ENCODE measurements around the gene MEGF11.

Gene MEGF11

DNA sequence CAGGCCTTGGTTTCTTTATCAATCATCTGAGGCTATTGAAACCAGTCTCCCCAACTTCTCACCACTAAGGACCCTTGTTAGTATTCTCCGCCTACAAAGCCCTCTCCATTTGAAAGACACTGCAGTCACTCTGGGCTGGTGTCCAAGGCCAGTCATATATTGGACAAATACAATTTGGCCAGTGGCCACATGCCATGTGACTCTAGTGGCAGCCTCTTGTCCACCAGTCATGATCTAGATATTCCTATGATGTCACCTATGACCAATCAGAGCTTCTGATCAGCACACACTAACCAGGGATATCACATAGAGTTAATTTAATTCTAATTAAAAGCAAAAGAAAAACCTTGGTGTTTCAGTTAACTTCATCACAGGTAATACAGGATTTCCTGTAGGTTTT lies 316.1 kb downstream of the MEGF11 start:
- H3K4me1 ChIP-seq (ENCODE audit: insufficient read depth, low read length) = no peaks in the 10 kb centered on the region
- H3K4me3 ChIP-seq (ENCODE audit: low read length) = no peak overlapping the region
- H3K9me3 ChIP-seq (ENCODE audit: low read length) = no peaks in the 10 kb centered on the region
- peaks cover 1% of the 10 kb centered on the region for H3K27me3 ChIP-seq (ENCODE audit: insufficient read depth, low read length)
- H3K36me3 ChIP-seq (ENCODE audit: insufficient read depth, low read length) = no peaks in the 10 kb centered on the region
- no peak overlapping the region for H2AFZ ChIP-seq (ENCODE audit: low read depth, low read length)

- Histone ChIP-seq H3K36me3 (ENCODE audit: insufficient read depth, low read length) (no peaks in the 10 kb centered on the region), H3K4me1 (ENCODE audit: insufficient read depth, low read length) (no peaks in the 10 kb centered on the region), H3K9me3 (ENCODE audit: low read length) (no peaks in the 10 kb centered on the region), H3K27me3 (ENCODE audit: insufficient read depth, low read length) (no peaks in the 10 kb centered on the region), H2AFZ (ENCODE audit: low read depth, low read length) (no peak overlapping the region), H3K4me3 (ENCODE audit: low read length) (no peak overlapping the region)
Observed at GRCh38 chr15:65937054-65937453, 316.5 kb downstream of the MEGF11 start.

DNA sequence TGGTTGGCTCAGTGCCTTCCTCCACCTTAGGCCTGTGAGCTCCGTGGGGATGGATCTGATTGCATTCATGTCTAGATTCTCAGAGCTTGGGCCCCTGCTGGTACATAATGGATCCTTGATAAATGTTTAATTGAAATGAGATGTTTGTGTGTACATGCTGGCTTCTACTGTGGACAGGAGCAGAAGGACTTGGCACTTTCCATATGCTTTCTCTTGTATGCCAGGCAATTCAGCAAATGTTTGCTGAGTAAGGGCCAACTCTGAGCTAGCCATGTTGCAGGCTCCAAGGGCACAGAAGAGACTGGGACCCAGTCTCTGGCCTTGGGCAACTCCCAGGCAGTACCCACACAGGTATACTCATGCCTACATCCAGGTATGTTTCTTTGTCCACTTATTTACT lies 317.3 kb downstream of the MEGF11 start:
- Histone ChIP-seq H3K36me3 (ENCODE audit: insufficient read depth, low read length) (no peaks in the 10 kb centered on the region), H3K4me1 (ENCODE audit: insufficient read depth, low read length) (no peaks in the 10 kb centered on the region), H3K9me3 (ENCODE audit: low read length) (no peaks in the 10 kb centered on the region), H3K4me3 (ENCODE audit: low read length) (no peak overlapping the region), H2AFZ (ENCODE audit: low read depth, low read length) (no peak overlapping the region), H3K27me3 (ENCODE audit: insufficient read depth, low read length) (no peaks in the 10 kb centered on the region)

DNA sequence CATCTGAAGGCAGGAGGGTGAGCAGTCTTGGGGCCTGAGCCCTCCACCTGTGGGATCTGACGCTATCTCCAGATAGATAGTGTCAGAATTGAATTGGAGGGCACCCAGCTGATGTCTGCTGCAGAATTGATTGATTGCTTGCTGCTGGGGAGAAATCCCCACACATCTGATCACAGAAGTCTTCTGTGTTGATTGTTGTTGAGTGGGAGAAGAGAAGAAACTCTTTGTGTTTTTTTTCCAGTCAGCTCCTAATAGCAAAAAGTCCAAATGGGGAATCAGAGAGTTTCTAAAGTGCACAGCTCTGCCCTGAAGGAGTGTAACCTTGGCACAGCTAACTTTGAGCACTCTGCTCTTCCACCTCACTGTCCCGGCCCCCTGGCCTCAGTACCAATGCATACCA lies 318.2 kb downstream of the MEGF11 start:
- Histone ChIP-seq H2AFZ (ENCODE audit: low read depth, low read length) (no peak overlapping the region), H3K4me3 (ENCODE audit: low read length) (no peak overlapping the region), H3K27me3 (ENCODE audit: insufficient read depth, low read length) (no peaks in the 10 kb centered on the region), H3K4me1 (ENCODE audit: insufficient read depth, low read length) (no peaks in the 10 kb centered on the region), H3K9me3 (ENCODE audit: low read length) (no peaks in the 10 kb centered on the region), H3K36me3 (ENCODE audit: insufficient read depth, low read length) (no peaks in the 10 kb centered on the region)

- Histone ChIP-seq H3K27me3 (ENCODE audit: insufficient read depth, low read length) (no peaks in the 10 kb centered on the region), H3K36me3 (ENCODE audit: insufficient read depth, low read length) (no peaks in the 10 kb centered on the region), H3K4me3 (ENCODE audit: low read length) (no peak overlapping the region), H3K9me3 (ENCODE audit: low read length) (no peaks in the 10 kb centered on the region), H3K4me1 (ENCODE audit: insufficient read depth, low read length) (no peaks in the 10 kb centered on the region), H2AFZ (ENCODE audit: low read depth, low read length) (no peak overlapping the region)
Observed at GRCh38 chr15:65931221-65931620, 322.3 kb downstream of the MEGF11 start.

GRCh38 chr15:65930134-65930533 lies 323.4 kb downstream of the MEGF11 start:
- Histone ChIP-seq H3K4me3 (ENCODE audit: low read length) (no peak overlapping the region), H3K36me3 (ENCODE audit: insufficient read depth, low read length) (no peaks in the 10 kb centered on the region)

DNA sequence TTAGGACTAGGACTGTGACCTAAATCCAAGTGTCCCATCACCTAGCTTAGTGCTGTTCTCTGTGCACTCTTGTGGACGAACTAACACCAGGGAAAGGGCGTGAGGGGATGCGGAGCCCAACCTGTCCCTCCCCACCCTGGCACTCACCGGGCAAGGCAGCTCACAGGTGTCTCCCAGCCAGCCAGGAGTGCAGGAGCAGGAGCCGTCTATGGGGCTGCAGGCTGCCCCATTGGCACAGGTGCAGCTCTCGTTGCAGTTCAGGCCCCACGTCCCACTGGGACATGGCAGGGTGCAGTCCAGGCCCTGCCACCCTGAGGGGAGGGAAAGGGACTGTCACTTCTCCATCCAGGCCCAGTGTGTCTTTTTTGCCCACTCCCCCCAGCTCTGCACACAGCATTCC lies 324.0 kb downstream of the MEGF11 start:
- Histone ChIP-seq H3K9me3 (ENCODE audit: low read length) (no peaks in the 10 kb centered on the region), H3K36me3 (ENCODE audit: insufficient read depth, low read length) (no peaks in the 10 kb centered on the region), H2AFZ (ENCODE audit: low read depth, low read length) (no peak overlapping the region), H3K4me3 (ENCODE audit: low read length) (no peak overlapping the region), H3K4me1 (ENCODE audit: insufficient read depth, low read length) (no peaks in the 10 kb centered on the region), H3K27me3 (ENCODE audit: insufficient read depth, low read length) (no peaks in the 10 kb centered on the region)

More at GRCh38 chr15:65930134-65930533, 323.4 kb downstream of the MEGF11 start:
- Histone ChIP-seq H3K9me3 (ENCODE audit: low read length) (no peaks in the 10 kb centered on the region), H2AFZ (ENCODE audit: low read depth, low read length) (no peak overlapping the region), H3K27me3 (ENCODE audit: insufficient read depth, low read length) (no peaks in the 10 kb centered on the region), H3K4me1 (ENCODE audit: insufficient read depth, low read length) (no peaks in the 10 kb centered on the region)

DNA sequence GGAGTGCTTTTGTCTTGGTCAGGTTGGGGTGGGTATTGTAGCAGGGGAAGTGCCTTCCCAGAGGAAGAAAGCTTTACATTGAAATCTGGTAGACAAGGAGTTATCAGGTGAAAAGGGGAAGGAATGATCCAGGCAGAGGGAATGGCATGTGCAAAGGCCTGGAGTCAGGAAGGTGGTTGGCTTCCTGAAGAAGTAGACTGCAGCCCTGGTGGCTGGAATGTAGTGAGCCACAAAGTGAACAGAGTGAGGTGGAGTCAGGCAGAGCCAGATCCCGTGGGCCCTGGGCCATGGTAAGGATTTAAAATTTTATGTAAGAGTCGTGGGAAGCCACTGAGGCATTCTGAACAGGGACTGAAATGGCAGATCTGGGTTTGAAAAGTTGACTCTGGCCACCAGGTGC lies 326.0 kb downstream of the MEGF11 start:
- no peaks in the 10 kb centered on the region for H3K9me3 ChIP-seq (ENCODE audit: low read length)
- no peak overlapping the region for H3K4me3 ChIP-seq (ENCODE audit: low read length)
- H3K36me3 ChIP-seq (ENCODE audit: insufficient read depth, low read length) = no peaks in the 10 kb centered on the region
- H3K27me3 ChIP-seq (ENCODE audit: insufficient read depth, low read length) = no peaks in the 10 kb centered on the region
- no peak overlapping the region for H2AFZ ChIP-seq (ENCODE audit: low read depth, low read length)
- H3K4me1 ChIP-seq (ENCODE audit: insufficient read depth, low read length) = no peaks in the 10 kb centered on the region

DNA sequence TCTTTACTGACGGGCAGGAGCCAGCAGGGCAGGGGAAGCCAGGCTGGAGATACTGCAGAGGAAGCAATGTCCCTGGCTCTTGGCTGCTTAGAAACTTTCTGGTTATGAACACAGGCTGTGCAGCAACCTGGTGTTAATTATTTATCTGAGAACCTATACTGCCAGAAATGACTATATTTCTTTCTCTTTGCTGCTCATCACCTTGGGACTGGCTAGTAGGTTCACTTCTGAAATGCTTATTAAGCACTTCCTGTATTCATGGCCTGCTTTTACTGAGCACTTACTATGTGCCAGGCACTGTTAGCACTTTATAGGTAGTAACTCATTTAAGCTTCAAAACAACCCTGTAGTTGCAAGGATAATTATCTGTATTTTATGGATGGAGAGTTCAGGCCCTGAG lies 326.7 kb downstream of the MEGF11 start:
- no peaks in the 10 kb centered on the region for H3K9me3 ChIP-seq (ENCODE audit: low read length)
- no peaks in the 10 kb centered on the region for H3K4me1 ChIP-seq (ENCODE audit: insufficient read depth, low read length)
- H3K36me3 ChIP-seq (ENCODE audit: insufficient read depth, low read length) = no peaks in the 10 kb centered on the region

DNA sequence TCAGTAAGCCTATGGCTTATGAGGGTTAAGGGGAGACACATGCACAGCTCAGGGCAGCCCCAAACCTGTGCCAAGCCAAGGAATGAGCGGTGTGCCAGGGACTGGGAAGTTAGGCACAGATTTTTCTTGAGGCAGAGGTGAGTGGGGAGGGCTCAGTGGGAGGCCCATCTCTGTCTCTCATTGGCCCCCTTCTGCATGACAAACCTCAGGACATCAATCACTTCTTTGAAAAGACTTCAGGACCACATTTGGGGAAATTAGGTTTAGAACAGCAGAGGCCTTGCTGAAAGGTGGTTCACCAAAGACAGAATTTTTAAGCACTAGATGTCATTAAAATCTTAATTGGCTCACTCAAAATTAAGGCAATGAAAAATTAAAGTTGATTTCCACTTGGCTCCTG lies 327.1 kb downstream of the MEGF11 start:
- no peak overlapping the region for H2AFZ ChIP-seq (ENCODE audit: low read depth, low read length)
- H3K4me3 ChIP-seq (ENCODE audit: low read length) = no peak overlapping the region
- H3K27me3 ChIP-seq (ENCODE audit: insufficient read depth, low read length) = no peaks in the 10 kb centered on the region
- no peaks in the 10 kb centered on the region for H3K9me3 ChIP-seq (ENCODE audit: low read length)
- H3K4me1 ChIP-seq (ENCODE audit: insufficient read depth, low read length) = no peaks in the 10 kb centered on the region
- H3K36me3 ChIP-seq (ENCODE audit: insufficient read depth, low read length) = no peaks in the 10 kb centered on the region

More for the DNA sequence above, 326.7 kb downstream of the MEGF11 start:
- no peak overlapping the region for H3K4me3 ChIP-seq (ENCODE audit: low read length)
- H3K27me3 ChIP-seq (ENCODE audit: insufficient read depth, low read length) = no peaks in the 10 kb centered on the region
- no peak overlapping the region for H2AFZ ChIP-seq (ENCODE audit: low read depth, low read length)

GRCh38 chr15:65925338-65925737 lies 328.2 kb downstream of the MEGF11 start:
- no peaks in the 10 kb centered on the region for H3K4me1 ChIP-seq (ENCODE audit: insufficient read depth, low read length)
- H2AFZ ChIP-seq (ENCODE audit: low read depth, low read length) = no peak overlapping the region
- H3K4me3 ChIP-seq (ENCODE audit: low read length) = no peak overlapping the region
- no peaks in the 10 kb centered on the region for H3K27me3 ChIP-seq (ENCODE audit: insufficient read depth, low read length)
- no peaks in the 10 kb centered on the region for H3K36me3 ChIP-seq (ENCODE audit: insufficient read depth, low read length)
- H3K9me3 ChIP-seq (ENCODE audit: low read length) = no peaks in the 10 kb centered on the region

GRCh38 chr15:65924004-65924403 lies 329.5 kb downstream of the MEGF11 start:
- no peaks in the 10 kb centered on the region for H3K9me3 ChIP-seq (ENCODE audit: low read length)
- no peaks in the 10 kb centered on the region for H3K27me3 ChIP-seq (ENCODE audit: insufficient read depth, low read length)
- H2AFZ ChIP-seq (ENCODE audit: low read depth, low read length) = no peak overlapping the region
- H3K4me3 ChIP-seq (ENCODE audit: low read length) = no peak overlapping the region
- no peaks in the 10 kb centered on the region for H3K36me3 ChIP-seq (ENCODE audit: insufficient read depth, low read length)
- no peaks in the 10 kb centered on the region for H3K4me1 ChIP-seq (ENCODE audit: insufficient read depth, low read length)

- Histone ChIP-seq H3K36me3 (ENCODE audit: insufficient read depth, low read length) (no peaks in the 10 kb centered on the region), H3K27me3 (ENCODE audit: insufficient read depth, low read length) (no peaks in the 10 kb centered on the region), H3K4me1 (ENCODE audit: insufficient read depth, low read length) (no peaks in the 10 kb centered on the region), H3K4me3 (ENCODE audit: low read length) (no peak overlapping the region), H3K9me3 (ENCODE audit: low read length) (no peaks in the 10 kb centered on the region), H2AFZ (ENCODE audit: low read depth, low read length) (no peak overlapping the region)
Observed at GRCh38 chr15:65923264-65923663, 330.3 kb downstream of the MEGF11 start.

DNA sequence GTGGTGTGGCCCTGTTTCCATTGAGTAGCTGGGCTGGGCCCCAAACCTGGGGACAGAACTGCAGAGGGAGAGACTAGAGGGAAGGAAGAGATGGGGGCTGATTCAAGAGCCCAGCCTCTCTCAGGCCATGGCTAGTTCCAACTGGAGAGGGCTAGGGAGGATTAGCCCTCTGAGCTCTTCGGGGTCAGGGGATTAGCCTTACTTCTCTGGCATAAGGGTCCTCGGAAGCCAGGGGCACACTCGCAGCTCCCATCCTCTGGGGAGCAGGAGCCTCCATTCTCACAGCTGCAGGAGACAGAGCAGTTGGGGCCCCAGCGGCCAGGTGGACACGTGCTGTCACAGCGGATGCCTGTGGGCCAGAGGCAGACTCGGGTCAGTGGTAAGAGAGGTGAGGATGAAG lies 330.9 kb downstream of the MEGF11 start:
- Histone ChIP-seq H3K36me3 (ENCODE audit: insufficient read depth, low read length) (no peaks in the 10 kb centered on the region), H3K4me1 (ENCODE audit: insufficient read depth, low read length) (no peaks in the 10 kb centered on the region), H2AFZ (ENCODE audit: low read depth, low read length) (no peak overlapping the region), H3K27me3 (ENCODE audit: insufficient read depth, low read length) (no peaks in the 10 kb centered on the region), H3K4me3 (ENCODE audit: low read length) (no peak overlapping the region), H3K9me3 (ENCODE audit: low read length) (no peaks in the 10 kb centered on the region)

Data from neuron (in vitro differentiated cells).